HPDE6-E6E7 (cell line): Measurements from ENCODE around the gene CBARP.
"Not testable (repeated sequence)": the region's sequence is repeated elsewhere in the genome, so short reads cannot be mapped to it uniquely, and the experiment has no call there.

Experiments used
- DNase-seq: peaks from one replicate; pipeline ENCODE4 v3.0.0; 2011; ENCODE audit warnings: missing footprints; ENCODE audit errors: extremely low spot score

The CBARP gene

GRCh38 chr19:1211494-1212234 is 26.1 kb downstream of the CBARP start:
- no peak for DNase-seq

- DNase-seq: no peak
Measured at GRCh38 chr19:1210227-1210538, 27.6 kb downstream of the CBARP start.

GRCh38 chr19:1208830-1209229 is 29.0 kb downstream of the CBARP start:
- DNase-seq: not testable (repeated sequence)

- DNase-seq: no peak
Measured at GRCh38 chr19:1206864-1207450, 30.8 kb downstream of the CBARP start.

- DNase-seq: no peak
Measured at GRCh38 chr19:1206150-1206863, 31.5 kb downstream of the CBARP start.

GRCh38 chr19:1205114-1206099 is 32.4 kb downstream of the CBARP start, which contains the start of gene STK11:
Gene STK11 (plus strand): TSS chr19:1205778. CDS start chr19:1206914, 1,136 bp downstream.
- peak; percentile 98 for DNase-seq

- DNase-seq: not testable (repeated sequence)
Measured at GRCh38 chr19:1200614-1201013, 37.2 kb downstream of the CBARP start.

- DNase-seq: no peak
Measured at GRCh38 chr19:1199531-1199930, 38.3 kb downstream of the CBARP start.

- no peak for DNase-seq
Measured at GRCh38 chr19:1189419-1189818, 48.4 kb downstream of the CBARP start.

- DNase-seq: peak; percentile 86
Measured at GRCh38 chr19:1183543-1184172, 54.1 kb downstream of the CBARP start.

GRCh38 chr19:1182727-1183126 is 55.1 kb downstream of the CBARP start:
- no peak for DNase-seq

GRCh38 chr19:1182068-1182467 is 55.7 kb downstream of the CBARP start:
- no peak for DNase-seq

GRCh38 chr19:1181606-1182005 is 56.2 kb downstream of the CBARP start:
- no peak for DNase-seq
